Pancreas (tissue), 10 donors: Measurements from ENCODE around the gene AMPD3. TPM values are rescaled to one million over a fixed set of nuclear protein-coding genes. Genes with fewer than 3 reads are reported as not detected.

ENCODE experiments used
- ATAC-seq, 4 donors: fragments of 200-7000 bp; cut with Tn5 transposase; one replicate each; pipeline versions ENCODE4 v1.8.0 to v1.9.1; 2020; ENCODE audit warnings: mild to moderate bottlenecking in 4 of 4, moderate library complexity in 4 of 4
- DNase-seq, 6 donors: peaks; one replicate each; pipeline ENCODE4 v3.0.0-alpha.2; 2020
- FAIRE-seq: peaks from 2 replicates; lab custom pipeline; 2012; peaks lifted over from hg19 to GRCh38; lab: Jason Lieb, UNC
- H3K27ac ChIP-seq, 4 donors: fragments of 200-600 bp; sonication (generic); 1 replicate in 3 of 4; 2 replicates in 1 of 4; pipeline versions ENCODE4 v1.5.0 to v1.8.0; 2020
- H3K27me3 ChIP-seq, 4 donors: fragments of 200-600 bp; one replicate each; pipeline ENCODE4 v1.8.0; 2021
- H3K36me3 ChIP-seq, 3 donors: fragments of 200-600 bp; sonication (generic) in 1 of 3; one replicate each; pipeline versions ENCODE4 v1.5.0 to v1.8.0; 2020 to 2021
- H3K4me1 ChIP-seq, 3 donors: fragments of 200-600 bp; one replicate each; pipeline ENCODE4 v1.8.0; 2021
- H3K4me3 ChIP-seq, 4 donors: fragments of 200-600 bp; sonication (generic) in 2 of 4; one replicate each; pipeline versions ENCODE4 v1.5.0 to v1.8.0; 2020 to 2021
- H3K9me3 ChIP-seq, 4 donors: fragments of 200-600 bp; one replicate each; pipeline ENCODE4 v1.8.0; 2021
- CTCF ChIP-seq, 4 donors: fragments of 200-600 bp; sonication (generic) in 3 of 4; IDR thresholded peaks; one replicate each; pipeline versions ENCODE4 v1.5.0 to v1.8.0; 2021; ENCODE audit warnings: antibody characterized with exemption in 4 of 4
- WGBS, 2 donors: extraction: QIAGEN DNeasy Blood & Tissue Kit; methylation state at CpG; one replicate each; pipeline ENCODE4 v1.1.7; 2013; 5-methylcytosine and 5-hydroxymethylcytosine counted together
- intact Hi-C, 3 donors: fragments of 100-400 bp; cut with DNase I; formaldehyde crosslinking; loops; one replicate each; pipeline versions ENCODE4 v1.11.1 to v1.14.2; 2022
- polyA plus RNA-seq, 2 donors: library from polyadenylated mRNA; stranded (reverse); fragments of 200-250 nt; gene quantifications; one replicate each; pipeline ENCODE4 v1.2.3, GENCODE V29; 2013
- total RNA-seq, 6 donors: library from RNA; stranded (reverse); fragmentation: NEBNext Ultra II Directional in 4 of 6; extraction: Animal tissue kit (Norgen Biotek cat#: 25700) in 4 of 6; gene quantifications; one replicate each; pipeline versions ENCODE4 v1.2.1 to v1.2.4, GENCODE V29; 2021 to 2023
- donor health status: healthy with polysubstance abuse.
- donor health status: DM: no; HTN: no; CAD: no; lungs with moderate emphysema.
- donor health status: DM: no; HTN: no; CAD: no.
- donor health status: control.
- donor health status: control.
- donor health status: Bipolar disorder and iron deficiency.
- donor health status: DM: yes; HTN: yes; CAD: no.
- donor health status: DM: no; HTN: no; CAD: no.
- donor health status: DM: no; HTN: no; CAD: no.
- donor health status: DM: yes; HTN: yes; CAD: no.

Gene AMPD3
- total and polyA plus RNA-seq, 8 donors, result 2.7 to 10.0 (median 3.7) TPM

GRCh38 chr11:10500757-10501684, 46.0 kb downstream of the AMPD3 start:
- no peaks in the 10 kb centered on the region for H3K36me3 ChIP-seq
- FAIRE-seq (no peak), DNase-seq (peak in 1 of 6 donors; percentile 24), ATAC-seq (no peak)
- WGBS, 2 donors, result 89 to 92% methylated on average over 20 of the region's 20 CpGs
- H3K9me3 ChIP-seq, result no peaks in the 10 kb centered on the region
- intact Hi-C loops, result no loop called here
- no peaks in the 10 kb centered on the region for H3K4me1 ChIP-seq
- H3K27ac ChIP-seq, result no peak overlapping the region
- no peak for TF ChIP-seq CTCF (IDR thresholded peaks at IDR 0.05)
- no peak overlapping the region for H3K4me3 ChIP-seq
- no peaks in the 10 kb centered on the region for H3K27me3 ChIP-seq

- intact Hi-C loops, result no loop called here
These were observed 47.1 kb downstream of the AMPD3 start for GRCh38 chr11:10502065-10502680.

GRCh38 chr11:10502770-10503169, 47.7 kb downstream of the AMPD3 start:
- Histone ChIP-seq H3K27ac (peak overlapping the region in 1 of 4 donors; percentile 2), H3K36me3 (no peaks in the 10 kb centered on the region), H3K4me1 (no peaks in the 10 kb centered on the region), H3K9me3 (no peaks in the 10 kb centered on the region), H3K27me3 (no peaks in the 10 kb centered on the region), H3K4me3 (no peak overlapping the region)
- ATAC-seq (peak in 2 of 4 donors; percentile 63 to 64), DNase-seq (no peak), FAIRE-seq (no peak)
- TF ChIP-seq CTCF (IDR thresholded peaks at IDR 0.05), result no peak
- 71 to 88% methylated on average over 3 of the region's 3 CpGs for WGBS, 2 donors
- intact Hi-C loops, result no loop called here

More at GRCh38 chr11:10502065-10502680, 47.1 kb downstream of the AMPD3 start:
- no peak overlapping the region for H3K27ac ChIP-seq
- WGBS, 2 donors, result 79 to 92% methylated on average over 6 of the region's 6 CpGs
- no peaks in the 10 kb centered on the region for H3K4me1 ChIP-seq
- no peak for TF ChIP-seq CTCF (IDR thresholded peaks at IDR 0.05)
- ATAC-seq, result no peak
- no peaks in the 10 kb centered on the region for H3K27me3 ChIP-seq
- H3K4me3 ChIP-seq, result no peak overlapping the region
- no peak for FAIRE-seq
- no peaks in the 10 kb centered on the region for H3K36me3 ChIP-seq
- DNase-seq, result no peak
- no peaks in the 10 kb centered on the region for H3K9me3 ChIP-seq

- intact Hi-C loops, result no loop called here
- no peaks in the 10 kb centered on the region for H3K36me3 ChIP-seq
- no peaks in the 10 kb centered on the region for H3K4me1 ChIP-seq
- DNase-seq (no peak), FAIRE-seq (no peak), ATAC-seq (peak in 2 of 4 donors; percentile 69 to 76)
- H3K4me3 ChIP-seq, result no peak overlapping the region
- H3K27me3 ChIP-seq, result no peaks in the 10 kb centered on the region
- WGBS, 2 donors, result 90 to 96% methylated on average over 2 of the region's 2 CpGs
- no peak for TF ChIP-seq CTCF (IDR thresholded peaks at IDR 0.05)
- H3K9me3 ChIP-seq, result no peaks in the 10 kb centered on the region
- H3K27ac ChIP-seq, result peak overlapping the region in 2 of 4 donors; percentile 2 to 55
These were observed 48.2 kb downstream of the AMPD3 start for GRCh38 chr11:10503221-10503620.
